Activated CD8-positive, alpha-beta memory T cell treated with anti-CD3 and anti-CD28 coated beads, Interleukin-2, amount 50 U/mL, for 1 hour (primary cell): ENCODE measurements around the gene FBLN1.
"Not testable (repeated sequence)": the region's sequence is repeated elsewhere in the genome, so short reads cannot be mapped to it uniquely, and the experiment has no call there.

Source experiments
- DNase-seq: peaks from one replicate; pipeline ENCODE4 v3.0.0-alpha.2; 2020; ENCODE audit errors: extremely low read depth

The FBLN1 gene

DNA sequence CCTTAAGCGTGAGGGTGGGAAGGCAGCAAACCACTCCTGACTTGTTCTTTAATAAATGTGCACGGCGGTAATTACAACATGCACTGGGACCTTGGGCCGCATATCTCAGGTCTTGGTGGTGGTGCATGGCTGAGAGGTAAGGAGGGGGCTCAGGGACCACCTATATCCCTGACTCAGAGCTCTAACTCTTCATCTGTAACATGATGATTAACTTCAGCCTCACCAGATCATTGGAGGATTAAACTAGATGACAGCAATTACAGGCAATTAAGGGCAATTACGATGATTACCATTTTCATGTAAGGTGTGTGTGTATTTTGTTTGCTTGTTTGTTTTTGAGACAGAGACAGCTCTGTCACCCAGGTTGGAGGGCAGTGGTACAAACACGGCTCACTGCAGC is 45.0 kb downstream of the FBLN1 start:
- DNase-seq: no peak

DNA sequence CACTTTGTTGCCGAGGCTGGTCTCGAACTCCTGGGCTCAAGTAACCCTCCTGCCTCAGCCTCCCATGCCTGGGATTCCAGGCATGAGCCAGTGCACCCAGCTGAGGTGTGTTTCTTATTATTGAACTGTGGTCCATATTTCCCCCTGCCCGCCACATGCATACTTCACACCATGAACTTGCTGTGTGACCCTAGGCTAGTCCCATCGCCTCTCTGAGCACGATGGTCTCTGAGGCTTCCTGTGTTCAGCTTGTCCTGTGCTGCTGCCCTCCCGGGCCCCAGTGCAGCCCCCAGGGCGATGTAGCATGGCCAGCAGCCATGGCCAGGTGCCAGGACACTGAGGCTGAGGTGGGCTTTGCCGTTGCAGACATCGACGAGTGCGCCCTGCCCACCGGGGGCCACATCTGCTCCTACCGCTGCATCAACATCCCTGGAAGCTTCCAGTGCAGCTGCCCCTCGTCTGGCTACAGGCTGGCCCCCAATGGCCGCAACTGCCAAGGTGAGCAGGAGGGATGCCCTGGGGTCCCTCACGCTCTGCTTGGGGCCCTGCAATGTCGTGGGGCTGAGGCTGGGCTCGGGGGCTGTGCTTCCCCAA is 45.7 kb downstream of the FBLN1 start:
- DNase-seq: no peak

DNA sequence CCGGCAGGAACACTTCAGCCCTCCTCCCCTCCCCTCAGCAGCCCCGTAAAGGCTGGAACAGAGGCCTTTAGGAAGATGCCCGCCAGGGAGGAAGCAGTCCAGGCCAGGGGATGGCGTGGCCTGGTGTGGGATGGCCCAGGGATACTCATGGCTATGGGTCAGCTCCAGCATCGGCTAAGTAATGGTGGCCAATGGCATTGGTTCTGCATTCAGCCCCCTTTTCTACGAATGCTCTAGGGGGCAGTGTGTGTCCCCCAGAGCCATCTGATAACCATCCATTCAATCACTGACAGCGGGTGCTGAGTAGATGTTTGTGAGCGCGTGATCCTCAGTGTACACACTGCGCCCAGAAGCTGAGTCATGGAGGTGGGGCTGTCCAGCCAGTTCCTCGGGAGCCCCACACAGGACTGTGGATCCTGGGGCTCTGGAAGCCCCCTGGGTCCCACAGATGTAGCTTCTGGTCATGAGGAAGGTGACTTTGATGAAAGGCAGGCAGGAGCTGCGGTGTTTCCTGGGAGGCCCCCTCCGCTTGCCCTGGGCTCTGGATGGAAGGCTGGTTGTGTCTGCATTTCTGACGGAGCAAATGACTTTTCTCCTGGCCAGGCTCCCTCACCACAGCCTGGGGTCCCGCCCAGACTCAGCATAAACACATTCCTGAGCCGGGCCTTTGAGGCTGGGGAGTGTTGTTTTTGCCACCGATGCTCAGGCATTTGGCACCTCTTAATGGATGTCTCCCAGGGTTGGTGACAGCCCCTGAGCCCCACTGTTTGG is 46.5 kb downstream of the FBLN1 start:
- DNase-seq: no peak

DNA sequence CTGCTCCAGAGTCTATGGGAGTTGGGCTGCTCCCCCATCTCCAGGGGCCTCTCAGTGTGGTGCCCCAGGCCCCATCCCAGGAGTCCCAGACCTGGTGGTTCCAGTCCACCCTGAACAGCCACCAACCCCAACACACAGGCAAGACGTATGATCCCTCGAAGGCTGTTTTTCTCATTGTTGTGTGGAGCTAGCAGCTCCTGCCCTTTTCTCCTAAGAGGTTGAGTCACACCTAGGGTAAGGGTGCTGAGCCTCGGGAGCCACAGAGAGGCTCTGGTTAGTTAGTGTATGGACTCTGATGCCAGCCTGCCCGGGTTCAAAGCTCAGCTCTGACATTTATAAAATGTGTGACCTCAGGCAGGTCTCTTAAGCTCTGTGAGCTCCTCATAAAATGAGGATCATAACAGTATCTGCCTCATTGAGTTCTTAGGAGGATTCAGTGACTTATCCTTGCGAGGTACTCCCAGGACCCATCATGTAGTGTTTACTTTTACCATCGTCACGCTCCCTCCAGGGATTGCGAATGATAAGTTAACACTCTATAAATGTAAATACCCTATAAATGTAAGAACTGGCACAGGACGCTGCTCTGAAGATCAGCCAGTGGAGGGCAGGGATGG is 47.2 kb downstream of the FBLN1 start:
- DNase-seq: no peak

DNA sequence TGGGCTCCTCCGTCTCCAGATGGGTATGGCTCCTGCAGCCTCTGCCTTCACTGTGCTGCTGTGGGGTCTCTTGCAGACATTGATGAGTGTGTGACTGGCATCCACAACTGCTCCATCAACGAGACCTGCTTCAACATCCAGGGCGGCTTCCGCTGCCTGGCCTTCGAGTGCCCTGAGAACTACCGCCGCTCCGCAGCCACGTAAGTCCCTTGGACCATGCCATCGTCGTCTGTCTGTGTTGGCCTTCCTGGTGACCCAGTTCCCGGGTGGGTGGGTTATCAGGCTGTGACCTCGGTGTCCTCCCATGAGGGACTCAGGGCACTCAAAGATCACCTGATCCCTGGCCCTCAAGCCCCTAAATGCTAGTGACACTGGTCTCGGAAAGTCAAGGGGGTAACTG is 47.7 kb downstream of the FBLN1 start:
- no peak for DNase-seq

DNA sequence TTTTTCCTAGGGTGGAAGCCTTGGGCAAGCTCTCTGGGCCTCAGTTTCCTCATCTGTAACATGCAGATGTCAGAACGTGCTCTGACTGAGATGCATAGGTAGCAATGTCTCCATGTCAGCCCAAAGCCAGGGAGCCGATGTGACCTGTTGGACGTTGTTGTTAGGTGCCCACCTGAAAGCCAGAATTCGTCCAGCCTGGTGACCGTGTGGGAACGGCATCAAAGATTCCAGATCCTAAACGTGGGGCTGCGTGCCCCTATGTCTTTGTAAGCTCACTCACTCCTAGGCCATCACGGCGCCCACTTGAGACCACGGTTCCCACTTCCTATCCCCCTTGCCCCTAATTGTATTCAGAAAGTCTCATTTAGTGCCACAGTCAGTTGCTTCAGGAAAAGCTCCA is 48.2 kb downstream of the FBLN1 start:
- DNase-seq: no peak

DNA sequence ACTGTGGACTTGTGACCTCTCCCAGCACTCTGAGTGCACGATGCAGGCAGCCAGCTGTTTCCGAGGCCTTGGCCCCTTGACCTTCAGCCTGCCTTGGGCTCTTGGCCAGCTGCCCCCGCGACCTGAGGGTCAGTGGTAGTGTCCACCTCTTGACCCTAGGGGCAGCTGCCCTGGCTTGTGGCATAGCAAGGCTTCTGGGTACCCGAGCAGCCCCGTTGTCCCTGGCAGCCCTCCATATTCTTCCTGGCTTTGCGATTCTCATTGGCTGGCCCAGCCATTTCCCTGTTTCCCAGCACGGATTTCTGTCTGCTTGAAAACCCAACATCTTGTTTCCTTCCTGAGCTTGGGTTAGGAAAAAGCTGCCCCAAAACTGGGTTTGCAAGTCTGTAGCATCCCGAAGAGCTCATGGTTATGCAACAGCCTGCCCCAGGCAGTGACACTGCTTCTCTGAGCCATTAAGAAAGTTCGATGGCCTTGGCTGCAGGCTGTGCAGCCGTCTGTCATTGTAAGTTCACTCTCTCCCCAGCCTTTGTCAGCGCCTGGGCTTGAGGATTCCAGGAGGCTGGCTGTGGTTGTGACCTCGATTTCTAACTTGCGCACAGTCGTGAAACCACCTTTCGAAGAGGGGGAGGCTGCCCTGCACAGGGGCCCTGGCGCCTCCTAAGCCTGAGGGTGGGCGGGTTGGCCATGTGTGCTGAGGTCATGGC is 48.8 kb downstream of the FBLN1 start:
- no peak for DNase-seq

DNA sequence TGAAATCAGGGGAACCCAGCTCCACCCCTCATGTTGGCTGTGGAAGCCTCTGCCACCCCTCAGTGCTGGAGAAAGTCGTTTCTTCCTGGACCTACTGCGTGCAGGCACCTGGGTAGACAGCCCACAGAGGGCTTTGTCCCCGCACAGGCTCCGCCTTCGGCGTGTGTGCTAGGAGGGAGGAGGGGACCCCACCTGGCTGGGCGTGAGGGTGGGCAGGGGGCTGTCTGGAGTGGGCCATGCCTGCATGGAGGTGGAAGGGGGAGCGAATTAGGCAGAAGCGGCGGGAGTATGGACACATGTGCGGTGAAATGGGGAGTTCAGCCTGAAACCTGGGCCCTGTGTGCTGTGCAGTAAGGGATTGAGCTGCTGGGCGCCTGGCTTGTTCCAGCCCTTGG is 49.3 kb downstream of the FBLN1 start:
- DNase-seq: no peak

DNA sequence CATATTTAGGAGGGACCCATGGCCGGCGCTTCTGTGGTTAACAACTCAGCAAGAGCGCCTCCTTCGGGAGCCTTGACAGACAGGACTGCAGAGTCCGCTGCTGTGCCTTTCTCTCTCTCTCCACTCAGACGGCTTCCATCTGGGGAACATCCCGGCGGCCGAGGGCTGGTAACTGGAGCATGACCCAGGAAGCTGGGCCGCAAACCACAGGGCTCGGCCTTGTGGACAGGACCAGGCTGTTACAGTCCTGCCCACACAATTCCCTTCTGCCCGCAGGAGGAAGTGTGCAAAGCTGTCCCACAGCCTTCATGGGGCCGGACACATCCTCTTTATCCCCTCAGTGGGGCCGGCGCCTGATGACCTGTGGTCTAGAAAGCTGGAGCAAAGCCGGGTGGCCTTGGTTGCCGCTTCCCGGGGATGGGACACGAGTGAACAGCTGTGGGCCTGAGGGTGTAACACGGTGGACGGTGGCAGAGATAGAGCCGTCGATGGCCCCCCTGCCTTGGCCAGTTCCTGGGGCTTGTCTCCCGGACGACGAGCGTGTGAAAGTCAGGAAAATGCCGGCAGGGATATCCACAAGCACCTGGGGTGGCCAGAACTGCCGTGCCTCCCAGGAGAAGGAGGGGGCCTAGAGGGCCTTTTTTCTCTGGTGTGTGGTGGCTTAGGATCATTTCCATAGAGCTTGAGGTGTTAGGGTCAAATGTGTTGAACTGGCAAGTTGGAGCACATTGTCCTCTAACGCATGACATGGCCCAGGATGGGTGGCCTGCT is 50.1 kb downstream of the FBLN1 start:
- DNase-seq: no peak

DNA sequence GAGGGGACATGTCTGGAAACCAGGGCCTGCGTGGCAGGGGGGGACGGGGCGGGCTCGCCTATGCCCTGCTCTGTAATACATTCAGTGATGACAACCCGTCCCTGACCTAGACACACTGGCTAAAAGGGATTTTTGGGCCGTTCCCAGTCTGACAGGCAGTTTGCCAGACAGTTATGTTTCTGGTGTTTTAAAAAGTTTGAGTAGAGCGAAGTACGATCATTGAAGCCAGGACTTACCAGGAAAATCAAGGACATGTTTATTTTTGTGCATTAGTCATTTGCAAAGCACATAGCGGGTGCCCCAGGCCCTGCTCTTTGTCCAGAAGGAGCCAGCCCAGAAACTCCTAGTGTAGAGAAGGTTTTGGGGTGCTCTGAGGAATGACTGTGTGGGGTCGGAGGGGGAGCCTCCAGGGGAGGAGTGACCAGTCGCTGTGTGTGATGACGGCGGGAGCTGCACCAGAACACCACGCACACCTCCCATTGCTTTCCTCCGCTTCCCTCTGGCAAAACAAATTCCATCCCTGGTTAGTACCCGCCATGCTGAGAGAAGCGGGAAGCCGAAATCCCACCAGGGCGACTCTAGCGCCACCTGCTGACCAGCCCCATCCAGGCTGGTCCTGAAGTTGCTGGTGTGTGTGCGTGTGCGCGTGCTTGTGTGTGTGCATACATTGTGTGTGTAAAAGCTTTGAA is 50.8 kb downstream of the FBLN1 start:
- no peak for DNase-seq

DNA sequence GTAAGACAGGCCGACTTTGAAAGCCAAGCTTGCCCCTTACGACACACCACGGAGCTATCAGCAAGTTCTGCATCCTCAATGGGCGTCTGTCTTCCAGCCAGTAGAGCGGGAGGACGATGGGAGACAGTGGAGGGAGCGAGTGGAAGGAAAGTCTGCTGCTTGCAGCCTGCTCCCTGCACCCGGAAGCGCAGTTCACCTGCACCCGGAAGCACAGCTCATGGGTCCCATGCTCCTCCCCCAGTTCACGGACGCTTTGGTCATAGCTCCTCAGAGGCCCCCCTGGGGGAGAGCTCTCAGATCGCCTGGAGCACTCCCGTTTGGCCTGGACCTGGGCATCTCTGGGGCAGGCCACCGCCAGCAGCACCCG is 51.3 kb downstream of the FBLN1 start:
- no peak for DNase-seq

DNA sequence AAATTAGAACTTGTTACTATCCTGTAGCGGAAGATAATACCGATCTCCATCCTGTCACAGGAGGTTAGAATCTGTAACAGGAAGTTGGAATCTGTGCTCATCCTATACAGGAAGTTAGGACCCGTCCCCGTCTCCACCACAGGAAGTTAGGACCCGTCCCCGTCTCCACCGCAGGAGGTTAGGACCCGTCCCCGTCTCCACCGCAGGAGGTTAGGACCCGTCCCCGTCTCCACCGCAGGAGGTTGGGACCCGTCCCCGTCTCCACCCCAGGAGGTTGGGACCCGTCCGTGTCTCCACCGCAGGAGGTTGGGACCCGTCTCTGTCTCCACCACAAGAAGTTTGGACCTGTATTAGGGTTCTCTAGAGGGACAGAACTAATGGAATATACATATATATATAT is 52.2 kb downstream of the FBLN1 start:
- DNase-seq: no peak

DNA sequence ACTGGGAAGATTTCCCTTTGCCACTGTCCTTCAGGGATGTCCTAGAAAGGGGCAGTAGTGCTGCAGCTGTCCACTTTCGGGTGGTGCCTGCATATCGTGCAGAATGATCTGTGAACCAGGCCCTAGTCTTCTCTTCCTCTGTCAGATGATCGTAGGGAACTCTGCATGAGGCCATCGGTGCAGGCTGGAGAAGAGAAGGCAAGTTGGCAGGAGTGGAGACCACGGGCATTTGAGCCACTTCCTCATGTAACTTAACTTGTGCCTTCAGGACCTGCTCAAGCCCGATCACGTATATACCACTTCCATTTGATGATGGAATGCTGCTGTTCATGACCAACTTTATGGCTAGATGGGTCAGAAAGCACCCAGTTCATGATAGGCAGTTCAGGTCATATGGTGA is 55.2 kb downstream of the FBLN1 start:
- DNase-seq: not testable (repeated sequence)

DNA sequence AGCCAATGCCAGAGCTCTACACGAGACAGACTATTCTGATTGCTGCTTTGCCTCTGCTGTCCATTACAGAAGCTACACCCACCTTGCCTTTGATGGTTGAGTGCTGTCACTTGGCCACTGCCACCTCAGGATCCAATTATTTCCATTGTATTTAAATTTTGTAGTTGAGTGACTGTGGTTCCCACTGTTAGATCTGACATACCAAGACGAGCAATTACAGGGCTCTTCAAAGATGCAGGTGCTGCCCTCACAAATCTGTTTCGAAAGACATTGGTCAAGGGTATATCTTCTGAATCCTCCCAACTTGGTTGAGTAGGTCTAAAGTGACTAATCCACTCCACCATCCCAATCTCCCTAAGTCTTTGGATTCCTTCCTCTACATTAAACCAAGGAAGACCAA is 57.4 kb downstream of the FBLN1 start:
- DNase-seq: not testable (repeated sequence)

DNA sequence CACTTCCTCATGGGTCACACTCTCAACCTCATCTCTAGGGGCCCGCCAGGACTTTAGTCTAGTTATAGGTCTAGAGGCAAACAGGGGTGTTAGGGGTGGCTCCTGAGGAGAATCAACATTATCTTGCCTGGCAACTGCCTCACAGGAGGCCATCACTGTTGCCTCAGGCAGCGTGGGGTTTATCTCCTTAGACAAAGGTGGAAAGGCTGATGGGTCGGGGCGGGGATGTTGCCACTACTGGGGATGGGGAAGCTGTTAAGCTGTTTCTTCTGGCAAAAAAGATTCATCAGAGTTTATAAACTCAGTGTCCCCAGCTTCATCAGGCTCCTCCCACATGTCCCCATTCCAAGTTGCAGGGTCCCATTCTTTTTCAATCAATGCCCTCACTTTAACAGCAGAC is 58.1 kb downstream of the FBLN1 start:
- DNase-seq: not testable (repeated sequence)

DNA sequence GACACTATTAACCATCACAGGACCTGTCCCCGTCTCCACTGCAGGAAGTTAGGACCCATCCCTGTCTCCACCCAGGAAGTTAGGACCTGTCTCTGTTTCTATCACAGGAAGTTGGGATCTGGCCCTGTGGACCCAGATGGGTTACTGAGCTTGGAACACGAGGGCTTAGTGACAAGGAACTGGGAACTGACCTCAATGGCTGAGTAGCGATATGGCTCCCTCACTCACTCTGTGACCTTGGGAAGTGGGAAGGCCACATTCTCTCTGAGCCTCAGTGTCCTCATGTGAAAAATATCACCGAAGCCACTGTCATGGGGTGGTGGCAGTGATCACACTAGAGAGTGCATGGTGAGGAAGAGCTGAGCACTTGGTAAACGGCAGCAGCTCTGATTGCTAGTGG is 59.4 kb downstream of the FBLN1 start:
- DNase-seq: no peak

DNA sequence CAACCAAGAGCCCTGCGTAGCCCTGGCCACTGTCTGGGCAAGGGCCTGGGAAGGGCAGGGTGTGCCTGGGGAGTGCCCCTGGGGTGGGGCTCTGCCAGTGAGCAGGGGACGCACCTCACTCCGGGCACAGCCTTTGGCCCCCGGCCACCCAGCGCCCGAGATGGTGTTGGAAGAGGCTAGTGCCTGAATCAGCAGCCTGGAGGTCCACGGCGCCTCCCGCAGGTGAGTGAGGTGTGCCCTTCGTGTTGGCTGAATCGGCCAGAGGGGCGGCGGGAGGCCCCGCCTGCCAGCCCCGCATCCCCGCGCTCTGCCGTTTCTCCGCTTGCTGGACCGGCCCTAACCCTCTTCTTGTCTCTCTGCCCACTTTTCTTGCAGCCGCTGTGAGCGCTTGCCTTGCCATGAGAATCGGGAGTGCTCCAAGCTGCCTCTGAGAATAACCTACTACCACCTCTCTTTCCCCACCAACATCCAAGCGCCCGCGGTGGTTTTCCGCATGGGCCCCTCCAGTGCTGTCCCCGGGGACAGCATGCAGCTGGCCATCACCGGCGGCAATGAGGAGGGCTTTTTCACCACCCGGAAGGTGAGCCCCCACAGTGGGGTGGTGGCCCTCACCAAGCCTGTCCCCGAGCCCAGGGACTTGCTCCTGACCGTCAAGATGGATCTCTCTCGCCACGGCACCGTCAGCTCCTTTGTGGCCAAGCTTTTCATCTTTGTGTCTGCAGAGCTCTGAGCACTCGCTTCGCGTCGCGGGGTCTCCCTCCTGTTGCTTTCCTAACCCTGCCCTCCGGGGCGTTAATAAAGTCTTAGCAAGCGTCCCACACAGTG is 60.1 kb downstream of the FBLN1 start:
- no peak for DNase-seq

DNA sequence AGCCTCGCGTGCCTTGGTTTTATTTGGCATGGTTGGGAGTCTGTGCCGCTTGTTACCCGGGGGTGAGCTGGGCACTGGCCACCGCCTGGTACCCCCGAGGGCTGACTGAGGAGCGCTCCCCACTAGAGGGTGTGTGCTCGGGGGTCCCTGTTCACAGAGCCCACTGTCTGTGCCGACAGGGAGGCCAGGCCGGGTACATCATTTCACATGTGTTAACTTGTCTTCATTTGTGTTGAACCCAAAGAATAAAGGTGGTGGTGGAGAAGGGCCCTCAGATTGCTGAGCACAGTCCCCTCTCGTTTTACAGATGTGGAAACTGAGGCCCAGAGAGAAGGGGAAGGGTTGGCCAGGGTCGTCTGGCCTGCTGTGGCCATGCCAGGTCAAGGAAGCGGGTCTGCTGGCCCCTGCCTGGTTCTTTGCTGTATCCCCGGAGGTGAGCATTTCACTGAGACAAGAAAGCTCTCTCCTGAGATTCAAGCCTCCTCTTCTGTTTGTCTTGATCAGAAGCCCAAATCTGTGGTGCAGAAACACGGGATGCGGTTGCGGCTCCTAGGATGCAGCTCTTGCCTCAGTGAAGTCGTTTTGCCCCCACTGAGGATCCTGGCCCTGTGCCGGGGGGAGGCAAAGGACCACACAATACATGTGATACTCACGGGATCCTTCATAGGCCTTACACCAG is 60.8 kb downstream of the FBLN1 start:
- DNase-seq: no peak

DNA sequence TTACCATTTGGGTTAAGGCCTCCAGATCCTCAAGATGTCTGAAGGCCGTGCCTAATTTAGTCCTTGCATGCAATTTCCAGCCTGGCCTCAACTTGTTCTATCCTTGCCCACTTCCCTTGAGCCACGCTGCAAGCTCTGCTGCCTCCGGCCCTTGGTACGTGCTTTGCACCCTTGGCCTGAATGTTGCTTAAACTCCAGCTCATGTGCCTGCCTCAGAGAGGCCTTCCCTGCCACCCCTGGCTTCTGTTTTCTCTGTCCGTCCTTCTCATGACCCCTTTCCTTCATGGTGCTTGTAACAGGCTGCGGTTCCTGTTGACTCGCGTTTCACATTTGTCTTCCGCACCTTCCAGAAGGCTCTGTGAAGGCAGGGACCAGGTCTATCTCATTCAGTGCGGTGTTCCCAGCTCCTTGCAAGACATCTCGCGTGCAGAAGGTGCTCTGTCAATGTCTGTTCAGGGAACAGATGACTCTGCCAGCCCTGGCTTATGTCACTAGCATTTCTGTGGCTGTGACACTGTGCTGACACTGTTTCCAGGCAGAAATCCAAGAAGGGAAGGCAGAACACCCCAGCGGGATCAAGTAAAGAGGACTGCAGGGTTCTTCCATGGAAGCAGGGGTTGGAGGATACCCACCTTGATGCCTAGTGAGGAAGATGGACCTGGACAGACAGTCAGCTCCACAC is 61.8 kb downstream of the FBLN1 start:
- DNase-seq: no peak
